GM12878 (cell line): ENCODE results near the gene RASAL2. TPM values are rescaled to one million over a fixed set of nuclear protein-coding genes. Genes with fewer than 3 reads are reported as not detected.

Experiments
- ATAC-seq: fragments of 200-7000 bp; cut with Tn5 transposase; 3 replicates; pipeline ENCODE4 v1.9.1; 2020; ENCODE audit warnings: mild to moderate bottlenecking, moderate library complexity
- BruUV-seq: library from RNA; stranded (reverse); fragments of 400-500 nt; replicated peaks from 2 replicates; lab custom pipeline; 2021; lab: Mats Ljungman, UMichigan
- CTCF ChIA-PET: fragments of 300-600 bp; sonication (Branson Sonifier 250); formaldehyde crosslinking; extraction: SDS; loops from one replicate; lab custom pipeline; 2021; ENCODE audit warnings: inconsistent platforms; lab: Yijun Ruan, JAX
- POLR2A ChIA-PET: fragments of 350-600 bp; formaldehyde crosslinking; extraction: SDS; loops from one replicate; lab custom pipeline; 2021; ENCODE audit warnings: inconsistent platforms; lab: Charles Lee
- RAD21 ChIA-PET: fragments of 300-600 bp; sonication (Branson Sonifier 250); formaldehyde crosslinking; loops from one replicate; lab custom pipeline; 2023; ENCODE audit warnings: antibody characterized with exemption; ENCODE audit not compliant: unreplicated experiment; lab: Charles Lee
- SMC1A ChIA-PET: fragments of 300-600 bp; sonication (Branson Sonifier 250); formaldehyde crosslinking; loops from one replicate; lab custom pipeline; 2023; ENCODE audit not compliant: unreplicated experiment, uncharacterized antibody; lab: Charles Lee
- DNase-seq: peaks from one replicate; pipeline ENCODE4 v3.0.0-alpha.2; 2011; ENCODE audit warnings: low read depth, low spot score
- FAIRE-seq: peaks from 3 replicates; lab custom pipeline; 2011; peaks lifted over from hg19 to GRCh38; lab: Jason Lieb, UNC
- H2AFZ ChIP-seq: 2 replicates; pipeline ENCODE4 v1.6.0; 2011; ENCODE audit warnings: low read depth, low read length, control low read depth; ENCODE audit not compliant: control insufficient read depth
- H3K27ac ChIP-seq: 2 replicates; pipeline ENCODE4 v1.5.1; 2011; ENCODE audit warnings: control low read depth; ENCODE audit not compliant: control insufficient read depth, insufficient read depth
- H3K27me3 ChIP-seq, 2 experiments: replicated peaks in 1 of 2; 2 replicates each; pipeline versions ENCODE4 v1.6.0 to v1.6.1; 2011; ENCODE audit warnings: low read length in 1 of 2; ENCODE audit not compliant: control insufficient read depth in 2 of 2, insufficient read depth in 2 of 2
- H3K36me3 ChIP-seq, 2 experiments: 2 replicates each; pipeline ENCODE4 v1.5.1; 2011; ENCODE audit warnings: low read length in 1 of 2; ENCODE audit not compliant: control insufficient read depth in 2 of 2, insufficient read depth in 2 of 2
- H3K4me1 ChIP-seq: 2 replicates; pipeline ENCODE4 v1.6.1; 2011; ENCODE audit warnings: mild to moderate bottlenecking, low read length, moderate library complexity, mixed read lengths; ENCODE audit not compliant: control insufficient read depth, insufficient read depth
- H3K4me2 ChIP-seq: 2 replicates; pipeline ENCODE4 v1.6.0; 2011; ENCODE audit warnings: control low read depth; ENCODE audit not compliant: control insufficient read depth, insufficient read depth
- H3K4me3 ChIP-seq: fragments of 200-600 bp; sonication (generic); 2 replicates; pipeline ENCODE4 v1.5.1; 2016
- H3K79me2 ChIP-seq: 2 replicates; pipeline ENCODE4 v1.6.0; 2011; ENCODE audit warnings: low read length; ENCODE audit not compliant: control insufficient read depth, insufficient read depth
- H3K9ac ChIP-seq: 2 replicates; pipeline ENCODE4 v1.8.0; 2011; ENCODE audit warnings: low read length, control low read depth, mixed read lengths; ENCODE audit not compliant: control insufficient read depth, insufficient read depth
- H3K9me3 ChIP-seq: replicated peaks from 3 replicates; pipeline ENCODE4 v1.5.1; 2011; ENCODE audit warnings: mild to moderate bottlenecking, low read length; ENCODE audit not compliant: control insufficient read depth, insufficient read depth
- H4K20me1 ChIP-seq: 2 replicates; pipeline ENCODE4 v1.6.0; 2011; ENCODE audit not compliant: control insufficient read depth, insufficient read depth
- BCL11A ChIP-seq: IDR thresholded peaks from 2 replicates; pipeline ENCODE4 v1.6.1; 2011; ENCODE audit warnings: low read depth, low read length
- BHLHE40 ChIP-seq, 2 experiments: fragments of 450-650 bp in 1 of 2; IDR thresholded peaks; 2 replicates each; pipeline ENCODE4 v1.6.1; 2011 to 2017; ENCODE audit warnings: low read depth in 2 of 2, borderline replicate concordance in 1 of 2, improper control_type of control experiment in 1 of 2, low read length in 1 of 2, mild to moderate bottlenecking in 1 of 2
- CREB1 ChIP-seq: IDR thresholded peaks from 2 replicates; pipeline ENCODE4 v1.6.1; 2012; ENCODE audit warnings: low read depth, mild to moderate bottlenecking, inconsistent platforms
- EGR1 ChIP-seq, 2 experiments: IDR thresholded peaks; 1 replicate in 1 of 2; 2 replicates in 1 of 2; pipeline ENCODE4 v1.6.1; 2011 to 2012; ENCODE audit warnings: low read depth in 2 of 2, low read length in 2 of 2, borderline replicate concordance in 1 of 2, mild to moderate bottlenecking in 1 of 2, moderate library complexity in 1 of 2
- FOXK2 ChIP-seq: fragments of 450-650 bp; IDR thresholded peaks from 2 replicates; pipeline ENCODE4 v1.6.1; 2017; ENCODE audit warnings: mild to moderate bottlenecking, moderate library complexity
- FOXM1 ChIP-seq: IDR thresholded peaks from 2 replicates; pipeline ENCODE4 v1.6.1; 2012; ENCODE audit warnings: low read depth, mild to moderate bottlenecking, inconsistent platforms, low read length, moderate library complexity
- JUNB ChIP-seq: IDR thresholded peaks from 2 replicates; pipeline ENCODE4 v1.6.1; 2016; ENCODE audit warnings: antibody characterized with exemption, mild to moderate bottlenecking
- MTA3 ChIP-seq: IDR thresholded peaks from 2 replicates; pipeline ENCODE4 v1.6.1; 2012; ENCODE audit warnings: low read length, inconsistent platforms, borderline replicate concordance
- RUNX3 ChIP-seq: IDR thresholded peaks from 2 replicates; pipeline ENCODE4 v1.6.1; 2012; ENCODE audit warnings: low read length, inconsistent platforms
- SMAD1 ChIP-seq: fragments of 450-650 bp; IDR thresholded peaks from 2 replicates; pipeline ENCODE4 v1.6.1; 2018; ENCODE audit warnings: mild to moderate bottlenecking, low read depth; ENCODE audit not compliant: partially characterized antibody
- TARDBP ChIP-seq: IDR thresholded peaks from 2 replicates; pipeline ENCODE4 v1.6.1; 2016; ENCODE audit warnings: borderline replicate concordance
- TCF7 ChIP-seq: IDR thresholded peaks from 2 replicates; pipeline ENCODE4 v1.6.1; 2014; ENCODE audit warnings: antibody characterized with exemption, borderline replicate concordance
- WGBS: methylation state at CpG from one replicate; pipeline ENCODE4 v1.1.6; 2016; ENCODE audit warnings: low lambda C conversion rate; ENCODE audit not compliant: insufficient replicate concordance, insufficient coverage; ENCODE audit errors: missing lambda C conversion rate; 5-methylcytosine and 5-hydroxymethylcytosine counted together
- in situ Hi-C: fragments of 300-500 bp; cut with MboI; formaldehyde crosslinking; loops from 9 replicates; pipeline ENCODE4 v1.14.3; 2018; ENCODE audit warnings: mixed read lengths
- intact Hi-C: fragments of 100-400 bp; cut with micrococcal nuclease; formaldehyde crosslinking; loops from one replicate; pipeline ENCODE4 v1.14.2; 2022; ENCODE audit not compliant: unreplicated experiment
- polyA plus RNA-seq, 11 experiments: library from polyadenylated mRNA; depleted of rRNA in 4 of 11; unstranded in 6 of 11; stranded (reverse) in 5 of 11; fragments of >200 nt; fragmentation: Nextera tagmentation in 4 of 11; fragmentation: Illumina TruSeq in 1 of 11; extraction: Ambion mirVana in 4 of 11; extraction: Trizol in 1 of 11; gene quantifications; 1 replicate in 1 of 11; 2 replicates in 10 of 11; pipeline versions ENCODE4 v1.2.1 to v1.2.3, GENCODE V29; 2011 to 2016; ENCODE audit warnings: inconsistent platforms in 2 of 11, missing spikeins in 2 of 11, low read depth in 1 of 11
- total RNA-seq, 4 experiments: library from RNA; depleted of rRNA in 3 of 4; stranded (reverse); fragments of >200 nt in 3 of 4; fragmentation: Illumina TruSeq in 1 of 4; extraction: Trizol in 1 of 4; gene quantifications; 2 replicates each; pipeline versions ENCODE4 v1.2.1 to v1.2.3, GENCODE V29; 2013 to 2021
- TF ChIP-seq, protein P1 (sequence below): fragments of 150-350 bp; IDR thresholded peaks from 2 replicates; pipeline ENCODE4 v1.6.1; 2014; ENCODE audit warnings: mild to moderate bottlenecking, low read depth, low read length
- TF ChIP-seq, protein P2 (sequence below): fragments of 450-650 bp; IDR thresholded peaks from 2 replicates; pipeline ENCODE4 v1.6.1; 2017; ENCODE audit warnings: antibody characterized with exemption, mild to moderate bottlenecking, moderate library complexity
- TF ChIP-seq, protein P3 (sequence below): IDR thresholded peaks from 2 replicates; pipeline ENCODE4 v1.6.1; 2011; ENCODE audit warnings: borderline replicate concordance, low read depth, mild to moderate bottlenecking, moderate library complexity, low read length; ENCODE audit not compliant: insufficient read depth, poor library complexity, severe bottlenecking

The RASAL2 gene
- total and polyA plus RNA-seq, 10 of the 15 experiments (the other 5 are each of a cell fraction or from before 2014, with no cell fraction given): 0.02 to 6.9 (median 0.17) TPM; not detected in 1

DNA sequence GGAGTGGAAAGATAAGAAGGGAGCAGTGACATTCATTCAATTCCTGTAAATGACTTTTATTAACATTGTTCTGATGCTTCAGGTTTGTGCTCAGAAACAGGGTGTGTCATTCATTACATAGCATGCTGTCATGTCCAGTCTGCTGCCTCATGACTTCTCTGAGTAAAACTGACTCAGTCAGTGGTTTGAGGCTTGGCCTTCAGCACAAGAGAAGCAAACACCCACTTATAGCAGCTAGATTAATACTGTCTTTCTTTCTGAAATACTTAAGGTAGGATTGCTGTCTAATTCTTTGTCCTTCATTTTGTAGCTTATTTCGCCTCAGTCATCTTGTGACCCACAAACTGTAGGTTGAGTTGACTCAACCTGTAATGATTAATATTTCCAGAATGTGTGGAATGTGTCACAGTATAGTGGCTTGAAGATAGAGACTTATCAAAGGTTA is 32.9 kb downstream of the RASAL2 start:
- Histone ChIP-seq H4K20me1 (no peaks in the 10 kb centered on the region), H3K9ac (no peak overlapping the region), H3K27ac (no peak overlapping the region), H3K27me3 (no peaks in the 10 kb centered on the region), H3K4me2 (no peak overlapping the region), H3K79me2 (no peaks in the 10 kb centered on the region), H3K9me3 (no peaks in the 10 kb centered on the region), H3K36me3 (no peaks in the 10 kb centered on the region), H3K4me1 (no peaks in the 10 kb centered on the region), H3K4me3 (no peak overlapping the region), H2AFZ (no peak overlapping the region)
- BruUV-seq: no TSS peak
- ChIA-PET RAD21 (interaction anchor here (1.0 to 1.8 kb wide), 2 partner anchors 12 to 95 kb away, joined by 3 to 4 read pairs; no protein-coding TSS in a partner anchor), POLR2A (no interaction called here), CTCF (interaction anchor here (1.5 kb wide), 1 partner anchor 70 kb away, joined by 4 read pairs; no protein-coding TSS in a partner anchor), SMC1A (interaction anchor here (1.3 to 1.7 kb wide), 2 partner anchors 10 to 14 kb away, joined by 3 read pairs; no protein-coding TSS in a partner anchor)
- in situ Hi-C loops (no loop called here), intact Hi-C loops (no loop called here)
- 0% methylated on average over 1 of the region's 1 CpG for WGBS
- DNase-seq (no peak), ATAC-seq (peak; percentile 79), FAIRE-seq (no peak)
- TF ChIP-seq MTA3: no peak
- TF ChIP-seq BCL11A: peak; percentile 41; the same call in 1 of the 2 replicates
- no peak for TF ChIP-seq EGR1 (IDR thresholded peaks at IDR 0.05; ENCODE audit: borderline replicate concordance in 1 of 2, low read depth in 2 of 2, low read length in 2 of 2)
- TF ChIP-seq, protein P1, sequence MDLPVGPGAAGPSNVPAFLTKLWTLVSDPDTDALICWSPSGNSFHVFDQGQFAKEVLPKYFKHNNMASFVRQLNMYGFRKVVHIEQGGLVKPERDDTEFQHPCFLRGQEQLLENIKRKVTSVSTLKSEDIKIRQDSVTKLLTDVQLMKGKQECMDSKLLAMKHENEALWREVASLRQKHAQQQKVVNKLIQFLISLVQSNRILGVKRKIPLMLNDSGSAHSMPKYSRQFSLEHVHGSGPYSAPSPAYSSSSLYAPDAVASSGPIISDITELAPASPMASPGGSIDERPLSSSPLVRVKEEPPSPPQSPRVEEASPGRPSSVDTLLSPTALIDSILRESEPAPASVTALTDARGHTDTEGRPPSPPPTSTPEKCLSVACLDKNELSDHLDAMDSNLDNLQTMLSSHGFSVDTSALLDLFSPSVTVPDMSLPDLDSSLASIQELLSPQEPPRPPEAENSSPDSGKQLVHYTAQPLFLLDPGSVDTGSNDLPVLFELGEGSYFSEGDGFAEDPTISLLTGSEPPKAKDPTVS: no peak
- TF ChIP-seq SMAD1: no peak
- TF ChIP-seq BHLHE40 (IDR thresholded peaks at IDR 0.05; ENCODE audit: borderline replicate concordance in 1 of 2, low read depth in 2 of 2, low read length in 1 of 2): no peak
- TF ChIP-seq FOXM1: no peak
- TF ChIP-seq FOXK2: no peak
- TF ChIP-seq RUNX3: 0 out of 2 replicates have a peak, but pooled peaks have one; percentile 22
- TF ChIP-seq CREB1: 0 out of 2 replicates have a peak, but pooled peaks have one; percentile 35
- TF ChIP-seq, protein P2, sequence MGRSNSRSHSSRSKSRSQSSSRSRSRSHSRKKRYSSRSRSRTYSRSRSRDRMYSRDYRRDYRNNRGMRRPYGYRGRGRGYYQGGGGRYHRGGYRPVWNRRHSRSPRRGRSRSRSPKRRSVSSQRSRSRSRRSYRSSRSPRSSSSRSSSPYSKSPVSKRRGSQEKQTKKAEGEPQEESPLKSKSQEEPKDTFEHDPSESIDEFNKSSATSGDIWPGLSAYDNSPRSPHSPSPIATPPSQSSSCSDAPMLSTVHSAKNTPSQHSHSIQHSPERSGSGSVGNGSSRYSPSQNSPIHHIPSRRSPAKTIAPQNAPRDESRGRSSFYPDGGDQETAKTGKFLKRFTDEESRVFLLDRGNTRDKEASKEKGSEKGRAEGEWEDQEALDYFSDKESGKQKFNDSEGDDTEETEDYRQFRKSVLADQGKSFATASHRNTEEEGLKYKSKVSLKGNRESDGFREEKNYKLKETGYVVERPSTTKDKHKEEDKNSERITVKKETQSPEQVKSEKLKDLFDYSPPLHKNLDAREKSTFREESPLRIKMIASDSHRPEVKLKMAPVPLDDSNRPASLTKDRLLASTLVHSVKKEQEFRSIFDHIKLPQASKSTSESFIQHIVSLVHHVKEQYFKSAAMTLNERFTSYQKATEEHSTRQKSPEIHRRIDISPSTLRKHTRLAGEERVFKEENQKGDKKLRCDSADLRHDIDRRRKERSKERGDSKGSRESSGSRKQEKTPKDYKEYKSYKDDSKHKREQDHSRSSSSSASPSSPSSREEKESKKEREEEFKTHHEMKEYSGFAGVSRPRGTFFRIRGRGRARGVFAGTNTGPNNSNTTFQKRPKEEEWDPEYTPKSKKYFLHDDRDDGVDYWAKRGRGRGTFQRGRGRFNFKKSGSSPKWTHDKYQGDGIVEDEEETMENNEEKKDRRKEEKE: no peak
- no peak for TF ChIP-seq TARDBP
- TF ChIP-seq JUNB: peak; percentile 23; the same call in 1 of the 2 replicates
- TF ChIP-seq, protein P3, sequence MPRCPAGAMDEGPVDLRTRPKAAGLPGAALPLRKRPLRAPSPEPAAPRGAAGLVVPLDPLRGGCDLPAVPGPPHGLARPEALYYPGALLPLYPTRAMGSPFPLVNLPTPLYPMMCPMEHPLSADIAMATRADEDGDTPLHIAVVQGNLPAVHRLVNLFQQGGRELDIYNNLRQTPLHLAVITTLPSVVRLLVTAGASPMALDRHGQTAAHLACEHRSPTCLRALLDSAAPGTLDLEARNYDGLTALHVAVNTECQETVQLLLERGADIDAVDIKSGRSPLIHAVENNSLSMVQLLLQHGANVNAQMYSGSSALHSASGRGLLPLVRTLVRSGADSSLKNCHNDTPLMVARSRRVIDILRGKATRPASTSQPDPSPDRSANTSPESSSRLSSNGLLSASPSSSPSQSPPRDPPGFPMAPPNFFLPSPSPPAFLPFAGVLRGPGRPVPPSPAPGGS: peak; percentile 28
- TF ChIP-seq TCF7: no peak
